Activated CD4-positive, alpha-beta memory T cell treated with anti-CD3 and anti-CD28 coated beads, Interleukin-2, amount 10 ng/mL, durations not matched to agents 7 days and 5 days (primary cell): Measurements from ENCODE around the gene CCDC85B. TPM values are rescaled to one million over a fixed set of nuclear protein-coding genes. Genes with fewer than 3 reads are reported as not detected.

ENCODE experiments used
- CTCF ChIA-PET: fragments of 350-600 bp; sonication (Branson Sonifier 250); formaldehyde crosslinking; loops from one replicate; lab custom pipeline; 2021; ENCODE audit warnings: antibody characterized with exemption, inconsistent platforms; lab: Charles Lee
- POLR2A ChIA-PET: fragments of 350-600 bp; sonication (Branson Sonifier 250); formaldehyde crosslinking; loops from one replicate; lab custom pipeline; 2021; ENCODE audit warnings: antibody characterized with exemption; lab: Charles Lee
- DNase-seq: peaks from one replicate; pipeline ENCODE4 v3.0.0-alpha.2; 2020
- H3K27ac Mint-ChIP-seq: one replicate; pipeline ENCODE4 v1.8.0; 2021; ENCODE audit warnings: mild to moderate bottlenecking, mixed read lengths
- H3K27me3 Mint-ChIP-seq: one replicate; pipeline ENCODE4 v1.8.0; 2021; ENCODE audit warnings: mixed read lengths
- H3K36me3 Mint-ChIP-seq: one replicate; pipeline ENCODE4 v1.8.0; 2021; ENCODE audit warnings: low read depth, mixed read lengths
- H3K4me1 Mint-ChIP-seq: one replicate; pipeline ENCODE4 v1.8.0; 2021; ENCODE audit warnings: mixed read lengths
- H3K4me3 Mint-ChIP-seq: one replicate; pipeline ENCODE4 v1.8.0; 2021; ENCODE audit warnings: mild to moderate bottlenecking, mixed read lengths
- H3K9me3 Mint-ChIP-seq: one replicate; pipeline ENCODE4 v1.8.0; 2021; ENCODE audit warnings: mixed read lengths
- total RNA-seq, 2 experiments: library from RNA; stranded (reverse); gene quantifications; one replicate each; pipeline ENCODE4 v1.2.3, GENCODE V29; 2021

Gene CCDC85B
- total RNA-seq, 2 experiments from 2014 or later, result 53.2 to 55.8 TPM

DNA sequence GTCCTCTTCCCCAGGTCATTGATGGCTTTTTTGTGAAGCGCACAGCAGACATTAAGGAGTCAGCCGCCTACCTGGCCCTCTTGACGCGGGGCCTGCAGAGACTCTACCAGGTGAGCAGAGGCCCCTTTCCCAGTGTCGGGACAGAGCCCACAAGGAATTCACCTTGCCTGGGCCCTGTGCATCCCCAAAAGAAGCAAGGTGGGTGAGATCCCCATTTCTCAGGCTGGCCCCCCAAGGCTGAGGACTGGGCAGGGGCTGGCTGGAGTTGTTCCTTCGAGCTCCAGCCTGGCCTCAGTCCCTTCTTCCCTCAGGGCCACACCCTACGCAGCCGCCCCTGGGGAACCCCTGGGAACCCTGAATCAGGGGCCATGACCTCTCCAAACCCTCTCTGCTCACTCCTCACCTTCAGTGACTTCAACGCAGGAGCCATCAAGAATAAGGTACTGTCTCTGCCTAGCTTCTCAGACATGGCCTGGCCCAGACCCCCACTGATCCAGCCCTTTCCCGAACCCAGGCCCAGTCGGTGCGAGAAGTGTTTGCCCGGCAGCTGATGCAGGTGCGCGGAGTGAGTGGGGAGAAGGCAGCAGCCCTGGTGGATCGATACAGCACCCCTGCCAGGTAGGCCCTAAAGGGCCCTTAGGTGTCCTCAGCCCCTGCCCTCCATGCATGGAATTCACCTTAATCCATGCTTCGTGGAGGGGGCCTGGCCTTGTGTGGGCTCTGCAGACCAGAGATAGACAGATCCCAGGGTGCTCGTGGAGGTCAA is 25.6 kb upstream of the CCDC85B start:
- CTCF ChIA-PET, result no interaction called here
- no peaks in the 10 kb centered on the region for H3K27me3 Mint-ChIP-seq
- H3K27ac Mint-ChIP-seq, result no peak overlapping the region
- H3K36me3 Mint-ChIP-seq, result peaks cover 58% of the 10 kb centered on the region
- POLR2A ChIA-PET, result no interaction called here
- DNase-seq, result no peak
- peaks cover 39% of the 10 kb centered on the region for H3K4me1 Mint-ChIP-seq
- no peak overlapping the region for H3K4me3 Mint-ChIP-seq
- H3K9me3 Mint-ChIP-seq, result no peaks in the 10 kb centered on the region

DNA sequence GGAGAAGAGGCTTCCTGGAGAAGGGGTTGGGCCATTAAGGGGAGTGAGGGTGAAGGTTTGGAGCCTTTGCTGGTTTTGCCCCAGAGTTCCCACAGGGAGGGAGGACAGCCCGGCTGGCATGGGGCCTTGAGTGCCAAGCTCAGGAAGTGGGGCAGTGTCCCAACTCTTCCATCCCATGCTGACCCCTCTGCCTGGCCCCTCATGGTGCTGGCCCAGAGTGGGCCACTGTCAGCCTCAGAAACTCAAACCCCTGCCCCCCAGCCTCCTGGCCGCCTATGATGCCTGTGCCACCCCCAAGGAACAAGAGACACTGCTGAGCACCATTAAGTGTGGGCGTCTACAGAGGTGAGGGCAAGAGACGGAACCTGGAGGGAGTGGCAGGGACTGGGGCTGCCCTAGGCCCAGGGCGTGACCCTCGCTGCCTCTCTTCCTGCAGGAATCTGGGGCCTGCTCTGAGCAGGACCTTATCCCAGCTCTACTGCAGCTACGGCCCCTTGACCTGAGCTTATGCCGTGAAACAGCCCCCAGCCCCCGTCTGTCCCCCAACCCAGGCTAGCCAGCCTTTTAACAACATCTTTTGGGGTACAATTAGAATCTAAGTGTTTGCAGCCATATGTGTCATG is 24.8 kb upstream of the CCDC85B start:
- no peaks in the 10 kb centered on the region for H3K9me3 Mint-ChIP-seq
- peaks cover 43% of the 10 kb centered on the region for H3K4me1 Mint-ChIP-seq
- ChIA-PET CTCF (interaction anchor here (0.8 kb wide), 1 partner anchor 19 kb away, joined by 4 read pairs; no protein-coding TSS in a partner anchor), POLR2A (no interaction called here)
- no peak overlapping the region for H3K27ac Mint-ChIP-seq
- no peaks in the 10 kb centered on the region for H3K27me3 Mint-ChIP-seq
- DNase-seq, result no peak
- peaks cover 54% of the 10 kb centered on the region for H3K36me3 Mint-ChIP-seq
- no peak overlapping the region for H3K4me3 Mint-ChIP-seq

- POLR2A ChIA-PET, result interaction anchor here (1.0 to 1.5 kb wide), 2 partner anchors 9 to 24 kb away, joined by 4 to 5 read pairs; partner anchors contain the start of genes CCDC85B and CFL1
- Mint-ChIP-seq H3K4me3 (no peak overlapping the region), H3K4me1 (peaks cover 40% of the 10 kb centered on the region), H3K27me3 (peaks cover 1% of the 10 kb centered on the region), H3K36me3 (peaks cover 48% of the 10 kb centered on the region), H3K9me3 (no peaks in the 10 kb centered on the region), H3K27ac (no peak overlapping the region)
- DNase-seq, result no peak
- CTCF ChIA-PET, result interaction anchor here (0.8 kb wide), 1 partner anchor 18 kb away, joined by 4 read pairs; no protein-coding TSS in a partner anchor
Observed at GRCh38 chr11:65866509-65867283, 23.8 kb upstream of the CCDC85B start.

DNA sequence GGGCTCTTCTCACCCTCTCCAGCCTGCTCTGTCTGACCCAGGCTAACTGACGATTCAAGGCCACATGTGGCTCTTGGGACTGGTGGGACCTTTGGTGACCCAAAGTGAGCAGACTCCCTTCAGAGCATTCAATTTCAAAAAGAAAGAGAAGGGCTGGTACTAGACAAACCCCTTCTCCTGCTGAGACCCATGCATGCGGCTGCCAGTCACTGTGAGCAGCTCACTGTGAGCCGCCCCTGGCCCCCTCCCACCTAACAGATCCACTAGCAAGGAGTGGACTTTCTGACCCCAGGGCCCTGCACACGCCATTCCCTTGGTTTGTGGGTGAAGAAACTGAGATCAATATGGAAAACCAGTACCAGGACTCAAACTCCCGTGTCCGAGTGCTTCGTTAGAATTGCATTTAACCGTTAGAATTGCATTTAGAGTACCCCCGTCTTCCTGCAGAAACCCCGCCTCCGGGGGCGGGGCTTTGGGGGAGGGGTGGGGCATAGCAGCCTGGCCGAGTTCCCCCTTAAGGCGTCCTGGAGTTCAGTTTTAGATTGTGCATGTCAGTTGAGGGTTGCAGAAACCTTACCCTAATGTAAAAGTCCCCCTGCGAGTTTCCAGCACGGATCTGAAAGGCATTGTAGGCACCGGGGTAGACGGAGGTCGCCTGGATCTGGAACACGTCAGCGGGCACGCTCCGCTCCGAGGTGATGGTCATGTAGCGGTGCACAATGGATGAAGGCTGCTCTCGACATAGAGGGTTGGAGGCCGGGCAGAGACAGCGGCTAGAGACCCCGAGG is 23.0 kb upstream of the CCDC85B start:
- Mint-ChIP-seq H3K36me3 (peaks cover 42% of the 10 kb centered on the region), H3K4me1 (peaks cover 36% of the 10 kb centered on the region), H3K4me3 (no peak overlapping the region), H3K9me3 (no peaks in the 10 kb centered on the region), H3K27ac (no peak overlapping the region), H3K27me3 (peaks cover 5% of the 10 kb centered on the region)
- ChIA-PET POLR2A (interaction anchor here (1.2 to 4.9 kb wide), 5 partner anchors 9 to 23 kb away, joined by 4 to 135 read pairs (median 12); partner anchors contain the start of genes CCDC85B, CFL1, FIBP and MUS81), CTCF (interaction anchor here (3.0 to 4.7 kb wide), 2 partner anchors 7 to 22 kb away, joined by 16 to 46 read pairs; partner anchors contain the start of genes CCDC85B, FIBP and MUS81)
- no peak for DNase-seq

DNA sequence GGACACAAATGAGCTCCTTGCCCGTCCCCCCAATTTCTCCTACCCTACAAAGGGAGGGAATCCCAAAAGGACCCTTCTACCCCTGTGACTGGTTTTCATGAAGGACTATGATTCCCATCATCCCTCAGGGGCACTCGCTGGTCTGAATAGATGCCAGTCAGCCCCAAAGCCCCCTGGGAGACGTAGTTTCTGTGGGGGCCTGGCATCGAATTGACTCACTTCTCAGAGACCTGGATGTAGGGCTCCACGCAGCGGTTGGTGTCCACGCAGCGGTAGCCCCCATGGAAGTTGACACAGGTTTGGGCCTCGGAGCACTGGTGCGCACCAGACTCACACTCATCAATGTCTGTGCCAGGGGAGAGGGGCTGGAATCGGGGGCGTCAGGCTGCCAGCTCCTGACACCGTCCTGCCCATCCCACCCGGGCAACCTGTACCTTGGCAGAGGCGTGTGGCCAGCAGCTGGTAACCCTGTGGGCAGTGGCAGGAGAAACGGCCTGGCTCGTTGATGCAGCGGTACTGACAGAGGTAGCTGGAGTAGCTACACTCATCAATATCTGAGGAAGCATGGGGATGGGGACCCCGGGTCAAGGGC is 22.3 kb upstream of the CCDC85B start:
- Mint-ChIP-seq H3K27ac (no peak overlapping the region), H3K9me3 (no peaks in the 10 kb centered on the region), H3K36me3 (peaks cover 38% of the 10 kb centered on the region), H3K4me3 (no peak overlapping the region), H3K4me1 (peaks cover 34% of the 10 kb centered on the region), H3K27me3 (peaks cover 7% of the 10 kb centered on the region)
- ChIA-PET POLR2A (interaction anchor here (0.6 to 4.9 kb wide), 7 partner anchors 10 to 118 kb away, joined by 3 to 135 read pairs (median 12); partner anchors contain the start of genes CCDC85B, CFL1, CTSW and FIBP), CTCF (interaction anchor here (1.4 to 4.7 kb wide), 3 partner anchors 8 to 21 kb away, joined by 5 to 46 read pairs (median 16); partner anchors contain the start of genes CCDC85B, FIBP and MUS81)
- no peak for DNase-seq

GRCh38 chr11:65868907-65869306 is 21.6 kb upstream of the CCDC85B start:
- peaks cover 37% of the 10 kb centered on the region for H3K4me1 Mint-ChIP-seq

GRCh38 chr11:65869643-65870306 is 20.7 kb upstream of the CCDC85B start:
- ChIA-PET CTCF (interaction anchor here (0.9 to 4.7 kb wide), 6 partner anchors 9 to 152 kb away, joined by 3 to 46 read pairs (median 6); partner anchors contain the start of genes CCDC85B, FIBP and MUS81), POLR2A (interaction anchor here (0.7 to 4.9 kb wide), 11 partner anchors 11 to 157 kb away, joined by 3 to 135 read pairs (median 5); partner anchors contain the start of genes BANF1, CCDC85B, CFL1 and CTSW)
- peaks cover 10% of the 10 kb centered on the region for H3K27me3 Mint-ChIP-seq
- DNase-seq, result no peak
- H3K27ac Mint-ChIP-seq, result no peak overlapping the region
- H3K36me3 Mint-ChIP-seq, result peaks cover 27% of the 10 kb centered on the region
- H3K4me1 Mint-ChIP-seq, result peaks cover 38% of the 10 kb centered on the region
- H3K4me3 Mint-ChIP-seq, result no peak overlapping the region
- H3K9me3 Mint-ChIP-seq, result no peaks in the 10 kb centered on the region

More at GRCh38 chr11:65868907-65869306, 21.6 kb upstream of the CCDC85B start:
- ChIA-PET CTCF (interaction anchor here (0.9 to 4.7 kb wide), 5 partner anchors 9 to 153 kb away, joined by 3 to 46 read pairs (median 5); partner anchors contain the start of genes CCDC85B, FIBP and MUS81), POLR2A (interaction anchor here (0.6 to 4.9 kb wide), 10 partner anchors 10 to 156 kb away, joined by 3 to 135 read pairs (median 4); partner anchors contain the start of genes CCDC85B, CFL1, CTSW and FIBP)
- peaks cover 34% of the 10 kb centered on the region for H3K36me3 Mint-ChIP-seq
- peaks cover 10% of the 10 kb centered on the region for H3K27me3 Mint-ChIP-seq
- no peak overlapping the region for H3K27ac Mint-ChIP-seq
- H3K4me3 Mint-ChIP-seq, result no peak overlapping the region
- H3K9me3 Mint-ChIP-seq, result no peaks in the 10 kb centered on the region
- DNase-seq, result no peak

DNA sequence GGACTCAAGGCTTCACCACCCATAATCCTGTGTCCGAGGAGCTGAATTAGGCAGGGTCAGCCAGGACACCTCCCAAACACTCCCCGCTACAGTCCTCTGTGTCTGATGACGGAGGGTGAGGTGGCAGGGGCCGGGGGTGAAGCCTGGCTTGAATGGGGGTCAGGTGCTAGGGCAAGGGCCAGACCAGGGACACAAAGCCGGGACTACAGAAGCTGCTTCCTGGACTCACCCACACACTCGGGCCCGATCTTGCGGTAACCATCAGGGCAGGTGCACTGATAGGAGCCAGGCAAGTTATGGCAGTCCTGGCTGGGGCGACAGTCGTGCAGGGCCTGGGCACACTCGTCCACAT is 20.2 kb upstream of the CCDC85B start:
- no peak for DNase-seq
- Mint-ChIP-seq H3K36me3 (peaks cover 23% of the 10 kb centered on the region), H3K27ac (no peak overlapping the region), H3K4me1 (peaks cover 37% of the 10 kb centered on the region), H3K9me3 (no peaks in the 10 kb centered on the region), H3K27me3 (peaks cover 10% of the 10 kb centered on the region), H3K4me3 (no peak overlapping the region)
- ChIA-PET POLR2A (interaction anchor here (0.7 to 4.9 kb wide), 10 partner anchors 10 to 132 kb away, joined by 3 to 135 read pairs (median 6); partner anchors contain the start of genes BANF1, CCDC85B, CFL1 and CTSW), CTCF (interaction anchor here (1.6 to 4.7 kb wide), 3 partner anchors 10 to 19 kb away, joined by 7 to 46 read pairs (median 16); partner anchors contain the start of genes CCDC85B, FIBP and MUS81)

GRCh38 chr11:65870706-65871681 is 19.5 kb upstream of the CCDC85B start:
- Mint-ChIP-seq H3K27me3 (peaks cover 10% of the 10 kb centered on the region), H3K9me3 (no peaks in the 10 kb centered on the region), H3K4me1 (peaks cover 37% of the 10 kb centered on the region), H3K4me3 (no peak overlapping the region), H3K27ac (no peak overlapping the region), H3K36me3 (peaks cover 17% of the 10 kb centered on the region)
- ChIA-PET CTCF (interaction anchor here (1.2 to 4.7 kb wide), 4 partner anchors 11 to 20 kb away, joined by 4 to 46 read pairs (median 8); partner anchors contain the start of genes CCDC85B and MUS81), POLR2A (interaction anchor here (0.7 to 4.9 kb wide), 15 partner anchors 8 to 233 kb away, joined by 3 to 135 read pairs (median 4); partner anchors contain the start of genes BANF1, CCDC85B, CFL1 and CTSW)
- no peak for DNase-seq
